Chondrocyte (in vitro differentiated cells): ENCODE results near the gene CACNB4. TPM values are rescaled to one million over a fixed set of nuclear protein-coding genes. Genes with fewer than 3 reads are reported as not detected.
"Not testable (repeated sequence)": the region's sequence is repeated elsewhere in the genome, so short reads cannot be mapped to it uniquely, and the experiment has no call there.

ENCODE experiments used
- DNase-seq: peaks from one replicate; pipeline ENCODE4 v3.0.0; 2021; ENCODE audit warnings: mixed read lengths, low spot score
- H3K27ac Mint-ChIP-seq: one replicate; pipeline ENCODE4 v1.8.0; 2021; ENCODE audit warnings: mild to moderate bottlenecking, moderate library complexity, mixed read lengths; ENCODE audit not compliant: unreplicated experiment
- H3K27me3 Mint-ChIP-seq: 2 replicates; pipeline ENCODE4 v1.8.0; 2021; ENCODE audit warnings: low read depth, mixed read lengths
- H3K36me3 Mint-ChIP-seq: 2 replicates; pipeline ENCODE4 v1.8.0; 2021; ENCODE audit warnings: low read depth, mixed read lengths
- H3K4me1 Mint-ChIP-seq: 2 replicates; pipeline ENCODE4 v1.8.0; 2021; ENCODE audit warnings: low read depth, mild to moderate bottlenecking, mixed read lengths
- H3K4me3 Mint-ChIP-seq: one replicate; pipeline ENCODE4 v1.8.0; 2021; ENCODE audit warnings: mild to moderate bottlenecking, moderate library complexity, mixed read lengths; ENCODE audit not compliant: unreplicated experiment
- H3K9me3 Mint-ChIP-seq: 2 replicates; pipeline ENCODE4 v1.8.0; 2021; ENCODE audit warnings: low read depth, mixed read lengths
- total RNA-seq: library from RNA; stranded (reverse); gene quantifications from 3 replicates; pipeline ENCODE4 v1.2.1, GENCODE V29; 2021
- TF ChIP-seq, protein P1 (sequence below): fragments of 200-600 bp; sonication (generic); IDR thresholded peaks from 2 replicates; pipeline ENCODE4 v1.5.0; 2021; ENCODE audit warnings: antibody characterized with exemption, mild to moderate bottlenecking, moderate library complexity

The CACNB4 gene
- total RNA-seq, 1 donor from 2014 or later: 2.1 TPM

GRCh38 chr2:152016181-152017120 is 82.4 kb downstream of the CACNB4 start:
- peaks cover 4% of the 10 kb centered on the region for H3K36me3 Mint-ChIP-seq
- TF ChIP-seq, protein P1, sequence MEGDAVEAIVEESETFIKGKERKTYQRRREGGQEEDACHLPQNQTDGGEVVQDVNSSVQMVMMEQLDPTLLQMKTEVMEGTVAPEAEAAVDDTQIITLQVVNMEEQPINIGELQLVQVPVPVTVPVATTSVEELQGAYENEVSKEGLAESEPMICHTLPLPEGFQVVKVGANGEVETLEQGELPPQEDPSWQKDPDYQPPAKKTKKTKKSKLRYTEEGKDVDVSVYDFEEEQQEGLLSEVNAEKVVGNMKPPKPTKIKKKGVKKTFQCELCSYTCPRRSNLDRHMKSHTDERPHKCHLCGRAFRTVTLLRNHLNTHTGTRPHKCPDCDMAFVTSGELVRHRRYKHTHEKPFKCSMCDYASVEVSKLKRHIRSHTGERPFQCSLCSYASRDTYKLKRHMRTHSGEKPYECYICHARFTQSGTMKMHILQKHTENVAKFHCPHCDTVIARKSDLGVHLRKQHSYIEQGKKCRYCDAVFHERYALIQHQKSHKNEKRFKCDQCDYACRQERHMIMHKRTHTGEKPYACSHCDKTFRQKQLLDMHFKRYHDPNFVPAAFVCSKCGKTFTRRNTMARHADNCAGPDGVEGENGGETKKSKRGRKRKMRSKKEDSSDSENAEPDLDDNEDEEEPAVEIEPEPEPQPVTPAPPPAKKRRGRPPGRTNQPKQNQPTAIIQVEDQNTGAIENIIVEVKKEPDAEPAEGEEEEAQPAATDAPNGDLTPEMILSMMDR: no peak
- peaks cover 20% of the 10 kb centered on the region for H3K27me3 Mint-ChIP-seq
- H3K4me3 Mint-ChIP-seq: no peak overlapping the region
- H3K27ac Mint-ChIP-seq: no peak overlapping the region
- no peaks in the 10 kb centered on the region for H3K4me1 Mint-ChIP-seq
- no peaks in the 10 kb centered on the region for H3K9me3 Mint-ChIP-seq
- no peak for DNase-seq

DNA sequence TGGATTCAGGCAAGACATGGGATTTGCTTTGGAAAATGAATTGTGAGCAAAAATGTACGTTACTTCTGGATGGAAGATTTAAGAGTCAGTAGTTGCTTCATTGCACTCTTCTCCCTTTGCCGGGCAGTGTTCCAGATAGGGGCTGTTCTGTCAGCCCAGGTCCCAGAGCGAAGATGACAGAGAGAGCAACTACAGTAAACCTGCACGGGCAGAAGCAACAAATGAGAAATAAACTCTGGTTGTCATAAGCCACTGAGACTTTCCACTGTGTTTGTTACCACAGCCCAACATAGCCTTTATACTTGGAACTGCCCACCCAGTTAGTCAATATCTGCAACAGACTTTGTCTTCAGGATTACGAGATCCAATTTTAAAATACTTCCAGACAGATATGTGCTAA is 83.3 kb downstream of the CACNB4 start:
- no peak for DNase-seq
- H3K27me3 Mint-ChIP-seq: peaks cover 24% of the 10 kb centered on the region
- no peak overlapping the region for H3K27ac Mint-ChIP-seq
- H3K36me3 Mint-ChIP-seq: peaks cover 4% of the 10 kb centered on the region
- H3K4me1 Mint-ChIP-seq: no peaks in the 10 kb centered on the region
- TF ChIP-seq, protein P1: no peak
- H3K9me3 Mint-ChIP-seq: no peaks in the 10 kb centered on the region
- H3K4me3 Mint-ChIP-seq: no peak overlapping the region

DNA sequence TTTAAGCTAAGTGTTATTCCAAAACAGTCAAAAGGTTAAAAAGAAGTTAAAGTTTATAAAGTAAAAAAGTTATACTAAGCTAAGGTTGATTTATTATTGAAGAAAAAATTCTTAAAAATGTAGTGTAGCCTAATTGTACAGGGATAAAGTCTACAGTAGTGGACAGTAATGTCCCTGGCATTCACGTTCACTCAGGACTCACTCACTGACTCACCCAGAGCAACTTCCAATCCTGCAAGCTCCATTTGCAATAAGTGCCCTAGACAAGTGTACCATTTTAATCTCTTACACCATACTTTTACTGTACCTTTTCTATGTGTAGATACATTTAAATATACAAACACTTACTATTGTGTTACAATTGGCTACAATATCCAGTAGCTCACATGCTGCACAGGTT is 86.1 kb downstream of the CACNB4 start:
- Mint-ChIP-seq H3K4me3 (no peak overlapping the region), H3K9me3 (no peaks in the 10 kb centered on the region), H3K27me3 (peaks cover 13% of the 10 kb centered on the region), H3K36me3 (no peaks in the 10 kb centered on the region), H3K27ac (no peak overlapping the region), H3K4me1 (no peaks in the 10 kb centered on the region)
- TF ChIP-seq, protein P1: no peak
- DNase-seq: no peak

GRCh38 chr2:152011724-152012123 is 87.1 kb downstream of the CACNB4 start:
- TF ChIP-seq, protein P1: no peak
- Mint-ChIP-seq H3K4me1 (no peaks in the 10 kb centered on the region), H3K27me3 (peaks cover 11% of the 10 kb centered on the region), H3K27ac (no peak overlapping the region), H3K4me3 (no peak overlapping the region), H3K9me3 (peaks cover 6% of the 10 kb centered on the region), H3K36me3 (peaks cover under 1% of the 10 kb centered on the region)
- no peak for DNase-seq

DNA sequence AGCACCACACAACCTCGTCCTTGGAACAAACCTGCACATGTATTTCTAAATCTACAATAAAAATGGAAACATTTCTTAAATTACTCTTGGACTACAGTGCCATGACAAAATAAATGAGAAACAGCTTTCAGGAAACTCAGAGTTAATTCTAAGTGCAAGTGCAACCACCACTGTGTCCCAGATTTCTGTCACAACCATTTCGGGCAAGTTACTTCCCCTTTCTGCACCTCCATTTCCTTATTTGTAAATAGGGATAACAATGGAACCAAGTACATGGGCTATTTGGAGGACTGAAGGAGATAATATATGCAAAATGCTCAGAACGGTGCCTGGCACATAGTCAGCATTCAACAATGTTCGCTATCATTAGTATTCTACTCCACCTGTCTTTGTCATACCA is 93.2 kb downstream of the CACNB4 start:
- Mint-ChIP-seq H3K4me3 (no peak overlapping the region), H3K27me3 (peaks cover 3% of the 10 kb centered on the region), H3K27ac (no peak overlapping the region), H3K4me1 (peaks cover 14% of the 10 kb centered on the region), H3K36me3 (peaks cover 1% of the 10 kb centered on the region), H3K9me3 (peaks cover 12% of the 10 kb centered on the region)
- TF ChIP-seq, protein P1: no peak
- no peak for DNase-seq

DNA sequence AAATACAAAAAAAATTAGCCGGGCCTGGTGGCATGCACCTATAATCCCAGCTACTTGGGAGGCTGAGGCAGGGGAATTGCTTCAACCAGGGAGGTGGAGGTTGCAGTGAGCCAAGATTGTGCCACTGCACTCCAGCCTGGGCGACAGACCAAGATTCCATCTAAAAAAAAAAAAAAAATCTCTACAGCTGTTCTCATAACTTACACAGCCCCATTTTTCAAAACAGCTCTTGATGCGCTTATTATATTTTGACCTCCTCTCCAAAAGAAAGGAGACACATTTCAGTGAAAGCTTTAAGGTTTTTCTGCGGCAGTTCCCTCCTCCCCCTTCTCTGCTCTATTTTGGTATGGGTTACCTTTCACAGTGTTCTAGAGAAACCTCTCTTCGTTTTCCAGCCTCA is 95.6 kb downstream of the CACNB4 start:
- H3K36me3 Mint-ChIP-seq, H3K27me3 Mint-ChIP-seq, H3K27ac Mint-ChIP-seq, DNase-seq, H3K4me3 Mint-ChIP-seq: not testable (repeated sequence)
- H3K4me1 Mint-ChIP-seq: peaks cover 14% of the 10 kb centered on the region
- peaks cover 12% of the 10 kb centered on the region for H3K9me3 Mint-ChIP-seq
